GM12891 (cell line): ENCODE results near the gene NOC4L.

ENCODE experiments used
- DNase-seq: peaks from one replicate; pipeline ENCODE4 v3.0.0; 2011; ENCODE audit warnings: low spot score; ENCODE audit not compliant: insufficient read length
- FAIRE-seq: peaks from 2 replicates; lab custom pipeline; 2011; peaks lifted over from hg19 to GRCh38; lab: Jason Lieb, UNC
- PAX5 ChIP-seq: IDR thresholded peaks from 2 replicates; pipeline ENCODE4 v1.6.1; 2011; ENCODE audit warnings: low read length, moderate library complexity, mild to moderate bottlenecking; ENCODE audit not compliant: insufficient read depth, severe bottlenecking
- POLR2A ChIP-seq: IDR thresholded peaks from 2 replicates; pipeline ENCODE4 v1.6.1; 2011; ENCODE audit warnings: low read depth, low read length, control low read depth
- POLR2AphosphoS5 ChIP-seq: IDR thresholded peaks from 2 replicates; pipeline ENCODE4 v1.6.1; 2011; ENCODE audit warnings: low read depth, low read length, control low read depth
- POU2F2 ChIP-seq: IDR thresholded peaks from 2 replicates; pipeline ENCODE4 v1.6.1; 2011; ENCODE audit warnings: low read depth, mild to moderate bottlenecking, control low read depth, low read length, moderate library complexity
- SPI1 ChIP-seq: IDR thresholded peaks from 2 replicates; pipeline ENCODE4 v1.6.1; 2011; ENCODE audit warnings: low read depth, low read length, control low read depth
- TAF1 ChIP-seq: IDR thresholded peaks from 2 replicates; pipeline ENCODE4 v1.6.1; 2011; ENCODE audit warnings: low read depth, low read length, control low read depth

The NOC4L gene

DNA sequence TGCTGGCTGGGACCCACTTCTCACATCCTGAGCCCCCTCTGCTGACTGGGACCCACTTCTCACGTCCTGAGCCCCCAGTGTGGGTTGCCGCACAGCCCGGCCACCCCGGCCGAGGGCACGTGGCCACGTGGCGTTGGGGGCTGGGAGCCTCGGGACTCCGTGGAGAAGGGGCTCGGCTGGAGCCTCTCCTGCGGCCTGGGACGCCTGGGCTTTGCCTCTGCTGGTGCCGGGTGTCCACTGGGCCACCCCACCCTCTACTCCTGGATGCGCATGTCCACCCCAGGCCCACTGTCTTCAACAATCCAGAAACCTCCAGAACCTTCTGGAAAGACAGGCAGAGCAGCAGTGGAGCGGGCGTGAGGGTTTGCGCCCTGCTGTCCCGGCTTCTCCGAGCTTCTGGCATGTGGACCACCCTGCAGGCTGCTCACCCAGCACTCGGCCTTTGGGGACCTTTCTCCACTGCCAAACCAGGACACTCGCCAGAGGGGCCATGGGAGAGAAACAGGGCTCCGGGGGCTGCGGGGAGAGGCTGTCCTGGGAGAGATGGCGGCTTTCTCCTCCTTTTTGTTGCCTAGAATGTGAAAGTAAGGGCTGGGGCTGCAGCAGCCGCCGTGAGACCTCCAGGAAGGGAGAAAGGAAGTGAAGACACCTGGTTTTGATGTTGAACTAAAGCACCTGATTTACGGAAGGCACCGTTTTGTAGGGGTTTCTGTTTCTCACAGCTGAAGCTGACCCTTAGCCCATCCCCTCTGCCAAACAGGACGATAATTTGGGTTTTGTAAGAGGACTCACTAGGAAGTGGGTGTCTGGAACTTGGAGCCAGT, 30.0 kb downstream of the NOC4L start:
- no peak for TF ChIP-seq TAF1
- TF ChIP-seq SPI1: no peak
- TF ChIP-seq PAX5: no peak
- TF ChIP-seq POLR2A: no peak
- TF ChIP-seq POU2F2: no peak
- no peak for TF ChIP-seq POLR2AphosphoS5
- FAIRE-seq (peak; percentile 23), DNase-seq (no peak)

DNA sequence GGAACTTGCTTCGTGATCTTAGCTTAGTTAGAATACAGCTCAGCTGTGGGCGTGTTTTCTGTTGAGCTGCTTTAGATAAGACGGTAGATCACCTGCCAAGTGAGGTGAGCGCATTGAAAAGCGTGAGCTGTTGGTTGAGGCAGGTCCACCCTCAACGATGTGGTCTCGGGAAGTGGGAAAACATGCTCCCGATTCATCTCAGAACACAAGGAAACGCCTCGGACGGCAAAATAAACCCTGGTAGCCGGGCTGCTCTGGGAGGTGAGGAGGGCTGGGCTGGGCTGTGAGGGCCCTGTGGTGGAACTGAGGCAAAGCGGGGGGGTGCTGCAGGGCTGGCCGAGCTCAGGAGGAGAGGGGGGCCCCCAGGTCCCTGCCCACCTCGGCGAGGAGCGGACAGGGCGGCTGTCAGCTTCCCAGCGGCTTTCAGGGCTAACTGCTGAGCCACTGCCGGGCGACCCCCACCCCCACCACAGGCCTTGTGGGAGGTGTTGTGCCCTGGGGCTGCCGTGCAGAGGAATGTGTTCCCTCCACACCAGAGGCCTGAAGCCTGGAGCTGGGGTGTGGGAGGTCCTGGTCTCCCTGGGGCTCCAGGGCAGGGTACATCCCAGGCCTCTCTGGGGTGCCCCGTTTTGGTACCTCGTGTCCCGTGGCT, 30.7 kb downstream of the NOC4L start:
- FAIRE-seq: no peak
- DNase-seq: no peak
- TF ChIP-seq POU2F2 (no peak), PAX5 (no peak), POLR2AphosphoS5 (no peak), POLR2A (no peak), TAF1 (no peak), SPI1 (no peak)

DNA sequence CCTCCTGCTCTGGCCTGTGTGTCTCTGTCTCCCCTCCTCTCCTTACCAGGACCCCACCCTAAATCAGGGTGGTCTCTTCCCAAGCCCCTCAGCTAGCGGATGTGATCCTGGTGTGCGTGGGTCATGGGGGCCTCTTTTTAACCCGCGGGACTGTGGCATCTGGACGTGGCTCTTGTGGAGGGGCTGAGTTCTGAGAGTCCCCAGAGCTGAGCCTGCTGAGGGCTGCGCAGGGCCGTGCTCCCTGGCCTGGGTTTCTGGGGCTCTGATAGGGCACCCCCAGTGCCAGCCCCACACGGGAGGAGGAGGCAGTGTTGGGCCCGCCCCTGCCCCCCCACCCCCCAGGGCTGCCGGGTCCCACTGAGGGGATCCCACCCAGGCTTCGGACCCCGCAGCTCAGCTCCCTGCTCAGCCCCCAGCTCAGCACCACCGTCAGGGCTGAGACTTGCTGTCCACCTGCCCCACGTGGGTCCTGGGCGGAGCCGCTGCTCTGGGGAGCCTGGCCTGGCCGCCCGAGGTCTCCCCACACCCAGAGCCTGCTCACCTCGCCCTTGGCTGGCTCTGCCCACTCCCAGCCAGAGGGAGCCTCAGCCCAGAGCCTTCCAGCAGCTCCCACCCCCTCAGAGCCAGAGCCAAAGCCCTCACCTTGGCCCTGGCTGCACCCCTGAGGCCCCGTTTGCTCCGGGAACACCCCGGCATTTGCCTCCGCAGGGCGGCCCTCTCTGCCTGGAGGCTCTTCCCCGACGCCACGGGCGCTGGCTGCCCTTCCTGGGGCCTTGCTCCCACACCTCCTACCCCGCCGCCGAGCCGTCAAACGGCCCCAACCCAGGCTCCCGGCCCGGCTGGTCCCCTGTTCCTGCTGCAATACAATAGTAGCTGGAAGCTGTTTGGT, 31.5 kb downstream of the NOC4L start:
- DNase-seq: no peak
- TF ChIP-seq SPI1 (no peak), POLR2AphosphoS5 (no peak), POLR2A (no peak), PAX5 (no peak), POU2F2 (no peak), TAF1 (no peak)
- FAIRE-seq: no peak

- no peak for DNase-seq
- no peak for FAIRE-seq
- TF ChIP-seq PAX5 (no peak), POLR2AphosphoS5 (no peak), SPI1 (no peak), TAF1 (no peak), POLR2A (no peak), POU2F2 (no peak)
Observed at GRCh38 chr12:132176385-132176919, 32.2 kb downstream of the NOC4L start.

DNA sequence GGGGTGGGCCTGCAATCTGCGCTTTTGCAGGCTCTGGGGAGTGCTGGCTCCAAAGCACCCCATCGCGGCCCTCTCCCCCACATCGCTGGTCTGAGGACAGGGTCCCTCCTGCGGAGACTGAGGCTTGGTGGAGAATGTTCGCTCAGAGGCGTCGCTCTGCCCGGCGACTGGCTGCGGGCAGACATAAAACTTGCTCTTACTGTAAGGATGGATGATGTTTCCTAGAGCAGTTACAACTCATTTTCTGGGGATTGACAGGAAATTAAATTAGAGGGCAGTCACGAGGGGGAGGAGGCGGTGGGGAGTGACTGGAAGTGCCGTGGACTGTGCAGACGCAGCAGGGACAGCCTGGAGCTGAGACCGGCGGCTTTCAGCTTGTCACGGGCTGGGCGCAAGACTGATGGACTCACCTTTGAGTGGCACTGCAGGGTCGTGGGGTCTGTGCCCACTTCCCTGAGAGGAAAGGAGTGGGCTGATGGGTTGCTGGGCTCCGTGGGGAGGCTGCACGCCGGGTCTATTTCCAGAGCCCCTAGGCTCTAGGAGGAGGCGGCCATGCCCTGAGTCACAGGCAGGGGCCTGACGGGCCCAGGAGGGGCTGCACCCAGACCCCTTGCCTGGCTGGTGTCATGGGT, 32.8 kb downstream of the NOC4L start:
- no peak for FAIRE-seq
- no peak for DNase-seq
- TF ChIP-seq SPI1 (no peak), POU2F2 (no peak), POLR2AphosphoS5 (no peak), POLR2A (no peak), TAF1 (no peak), PAX5 (no peak)

DNA sequence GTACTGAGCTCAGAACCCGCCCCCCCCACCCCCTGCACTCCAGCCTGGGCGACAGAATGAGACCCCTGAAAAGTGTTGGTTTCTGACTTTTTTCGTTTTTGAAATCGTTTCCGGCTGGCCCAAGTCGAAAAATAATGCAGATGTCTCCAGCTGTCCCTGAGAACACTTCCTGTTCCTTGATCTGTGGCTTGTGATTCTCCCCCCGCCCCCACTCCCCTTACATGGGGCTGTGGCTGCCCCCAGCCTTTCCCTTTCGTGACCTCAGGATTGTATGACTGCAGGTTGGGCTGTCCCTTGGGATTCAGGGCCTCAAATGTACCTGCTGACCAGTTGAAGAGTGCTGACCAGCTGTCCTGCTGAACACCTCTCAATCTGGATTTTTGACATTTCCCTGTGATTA, 34.1 kb downstream of the NOC4L start:
- peak; percentile 72 for FAIRE-seq
- TF ChIP-seq POLR2A: no peak
- DNase-seq: no peak

DNA sequence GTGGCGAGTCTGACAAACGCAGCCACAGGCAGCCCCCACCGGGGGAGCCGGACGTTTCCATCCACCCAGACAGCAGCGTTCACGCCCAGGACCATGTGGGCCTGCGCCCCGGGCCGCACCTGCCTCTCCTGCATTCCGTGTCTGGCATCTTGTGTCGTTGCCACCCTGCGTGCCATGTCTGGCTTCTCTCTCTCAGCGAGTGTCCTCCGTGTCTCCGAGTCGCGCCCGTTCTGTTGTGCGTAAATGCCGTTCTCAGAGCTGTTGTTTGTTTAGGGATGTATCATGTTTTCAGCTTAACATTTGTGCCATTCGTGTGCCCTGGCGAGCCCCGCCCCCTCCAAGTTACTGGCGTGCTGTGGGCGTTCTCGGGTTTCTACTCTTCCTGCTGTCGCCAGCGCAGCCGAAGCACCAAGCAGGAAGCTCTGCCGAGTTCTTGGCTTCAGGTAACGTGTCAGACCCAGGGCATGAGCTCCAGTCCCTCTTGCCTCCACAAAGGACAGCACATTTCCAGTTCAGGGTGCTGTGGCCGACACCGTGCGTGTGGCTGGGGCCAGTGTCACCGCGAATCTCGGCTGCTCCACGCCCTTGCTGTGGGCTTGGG, 34.6 kb downstream of the NOC4L start:
- DNase-seq: no peak
- FAIRE-seq: no peak
- no peak for TF ChIP-seq POLR2AphosphoS5
- TF ChIP-seq TAF1: no peak
- no peak for TF ChIP-seq POU2F2
- no peak for TF ChIP-seq SPI1
- TF ChIP-seq PAX5: no peak
- no peak for TF ChIP-seq POLR2A

DNA sequence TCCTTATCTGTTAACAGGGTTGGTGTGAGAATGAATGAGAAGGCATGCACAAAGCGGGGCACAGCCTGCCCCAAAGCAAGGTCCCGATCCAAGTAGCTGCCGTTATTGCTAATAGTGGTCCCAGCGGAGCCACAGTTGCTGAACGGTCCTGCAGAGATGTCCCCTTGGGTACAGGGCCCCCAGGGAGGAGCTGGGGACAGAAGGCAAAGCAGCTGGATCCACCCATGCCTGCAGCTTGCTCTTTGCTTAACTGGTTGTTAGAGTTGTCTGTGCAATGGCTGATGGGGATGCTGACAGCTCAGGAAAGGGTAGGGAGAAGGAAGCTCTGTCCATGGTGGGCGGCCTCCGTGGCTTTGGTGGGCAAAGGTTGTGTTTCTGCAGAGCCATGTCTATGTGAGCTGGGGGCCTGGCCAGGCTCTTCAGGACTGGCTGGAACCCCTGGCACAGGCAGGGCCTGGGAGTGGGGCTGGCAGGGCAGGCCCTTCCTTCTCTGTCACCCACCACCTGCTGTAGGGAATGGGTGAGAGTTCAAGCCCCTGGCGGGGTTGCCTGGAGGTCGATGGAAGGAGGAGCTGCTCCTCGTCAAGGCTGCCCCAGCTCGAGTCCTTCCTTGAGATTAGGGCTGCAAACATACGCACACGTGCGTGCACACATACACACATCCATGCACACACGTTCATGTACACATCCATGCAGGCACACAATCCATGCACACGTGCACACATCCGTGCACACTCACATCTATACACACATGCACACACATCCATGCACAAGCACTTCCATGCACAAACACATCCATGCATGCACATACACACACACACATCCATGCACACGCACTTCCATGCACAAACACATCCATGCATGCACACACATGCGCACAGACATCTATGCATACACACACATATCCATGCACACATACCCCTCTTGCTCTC, 35.4 kb downstream of the NOC4L start:
- FAIRE-seq (peak; percentile 33), DNase-seq (no peak)
- no peak for TF ChIP-seq TAF1
- no peak for TF ChIP-seq PAX5
- no peak for TF ChIP-seq POU2F2
- no peak for TF ChIP-seq POLR2A
- no peak for TF ChIP-seq SPI1
- no peak for TF ChIP-seq POLR2AphosphoS5
